Esophagus squamous epithelium (tissue), 5 donors: ENCODE data around the gene DOK5. TPM values are rescaled to one million over a fixed set of nuclear protein-coding genes. Genes with fewer than 3 reads are reported as not detected.

Source experiments
- DNase-seq: peaks from one replicate; lab custom pipeline; 2025; lab: John Stamatoyannopoulos, UW
- H3K27ac ChIP-seq, 4 donors: fragments of 200-600 bp; sonication (generic); one replicate each; pipeline ENCODE4 v1.5.1; 2016 to 2019; ENCODE audit warnings: mild to moderate bottlenecking in 1 of 4
- H3K27me3 ChIP-seq, 4 donors: fragments of 200-600 bp; sonication (generic); 1 replicate in 3 of 4; 2 replicates in 1 of 4; pipeline versions ENCODE4 v1.5.1 to v1.6.0; 2017 to 2021; ENCODE audit warnings: antibody characterized with exemption in 1 of 4
- H3K36me3 ChIP-seq, 3 donors: fragments of 200-600 bp; sonication (generic); one replicate each; pipeline ENCODE4 v1.5.1; 2016 to 2019
- H3K4me1 ChIP-seq, 3 donors: fragments of 200-600 bp; sonication (generic); one replicate each; pipeline ENCODE4 v1.5.1; 2017 to 2019
- H3K4me3 ChIP-seq, 4 donors: fragments of 200-600 bp; sonication (generic); 1 replicate in 3 of 4; 2 replicates in 1 of 4; pipeline ENCODE4 v1.5.1; 2016 to 2019; ENCODE audit warnings: mild to moderate bottlenecking in 2 of 4, moderate library complexity in 1 of 4
- H3K9me3 ChIP-seq, 3 donors: fragments of 200-600 bp; sonication (generic); one replicate each; pipeline ENCODE4 v1.5.1; 2016 to 2019
- POLR2A ChIP-seq, 4 donors: fragments of 450-650 bp; IDR thresholded peaks; one replicate each; pipeline ENCODE4 v1.6.1; 2017; ENCODE audit warnings: antibody characterized with exemption in 4 of 4, mild to moderate bottlenecking in 4 of 4, moderate library complexity in 3 of 4
- WGBS, 2 donors: methylation state at CpG; one replicate each; pipeline ENCODE4 v1.1.5; 2018; 5-methylcytosine and 5-hydroxymethylcytosine counted together
- intact Hi-C: fragments of 100-400 bp; cut with DNase I; formaldehyde crosslinking; loops from one replicate; pipeline ENCODE4 v1.15.0; 2022
- total RNA-seq, 4 donors: library from RNA; depleted of rRNA; stranded (reverse); fragments of >200 nt; gene quantifications; one replicate each; pipeline ENCODE4 v1.1.0, GENCODE V29; 2016
- TF ChIP-seq, protein P1 (sequence below), 6 experiments: fragments of 450-650 bp in 4 of 6; fragments of 200-600 bp in 2 of 6; sonication (generic) in 2 of 6; IDR thresholded peaks; one replicate each; pipeline ENCODE4 v1.5.1; 2016 to 2019; ENCODE audit warnings: antibody characterized with exemption in 6 of 6, mild to moderate bottlenecking in 4 of 6, moderate library complexity in 4 of 6
- donor health status: DM: yes; HTN: yes; CAD: no.

DOK5 gene
- total RNA-seq, 4 donors from 2014 or later: 0.38 to 1.3 TPM; not detected in 2

DNA sequence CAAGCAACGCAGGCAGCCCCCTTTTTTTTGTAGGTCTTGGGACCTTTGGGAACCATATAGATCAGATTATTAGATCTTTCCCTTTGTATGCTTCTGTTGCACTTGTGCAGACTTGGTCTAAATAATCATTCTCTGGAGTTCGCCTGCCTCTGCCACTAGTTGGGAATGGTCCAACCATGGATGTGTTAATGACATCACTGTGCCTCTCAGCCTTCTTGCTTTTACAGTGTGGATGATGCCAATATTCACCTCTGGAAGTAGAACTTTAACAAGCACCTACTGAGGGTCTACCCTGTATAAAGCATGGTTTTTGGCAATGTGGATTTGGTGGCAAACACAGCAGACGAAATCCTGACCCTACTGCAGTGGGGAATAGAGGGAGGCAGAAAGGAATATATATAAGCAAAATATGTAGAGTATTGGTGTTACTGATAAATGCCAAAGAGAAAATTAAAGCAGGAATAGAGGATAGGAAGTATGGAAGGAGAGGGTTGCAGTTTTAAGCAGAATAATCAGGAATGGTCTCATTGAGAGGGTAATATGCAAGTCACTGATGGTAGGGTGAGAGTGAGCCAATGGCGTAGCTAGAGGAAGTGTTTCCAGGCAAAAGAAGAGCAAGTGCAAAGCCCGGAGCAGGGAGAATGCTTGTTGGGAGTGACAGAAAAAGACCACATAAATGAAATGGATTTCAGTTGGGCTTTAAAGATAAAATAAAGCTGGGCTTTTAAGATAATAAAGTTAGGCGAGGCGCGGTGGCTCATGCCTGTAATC lies 97.5 kb downstream of the DOK5 start:
- TF ChIP-seq, protein P1, sequence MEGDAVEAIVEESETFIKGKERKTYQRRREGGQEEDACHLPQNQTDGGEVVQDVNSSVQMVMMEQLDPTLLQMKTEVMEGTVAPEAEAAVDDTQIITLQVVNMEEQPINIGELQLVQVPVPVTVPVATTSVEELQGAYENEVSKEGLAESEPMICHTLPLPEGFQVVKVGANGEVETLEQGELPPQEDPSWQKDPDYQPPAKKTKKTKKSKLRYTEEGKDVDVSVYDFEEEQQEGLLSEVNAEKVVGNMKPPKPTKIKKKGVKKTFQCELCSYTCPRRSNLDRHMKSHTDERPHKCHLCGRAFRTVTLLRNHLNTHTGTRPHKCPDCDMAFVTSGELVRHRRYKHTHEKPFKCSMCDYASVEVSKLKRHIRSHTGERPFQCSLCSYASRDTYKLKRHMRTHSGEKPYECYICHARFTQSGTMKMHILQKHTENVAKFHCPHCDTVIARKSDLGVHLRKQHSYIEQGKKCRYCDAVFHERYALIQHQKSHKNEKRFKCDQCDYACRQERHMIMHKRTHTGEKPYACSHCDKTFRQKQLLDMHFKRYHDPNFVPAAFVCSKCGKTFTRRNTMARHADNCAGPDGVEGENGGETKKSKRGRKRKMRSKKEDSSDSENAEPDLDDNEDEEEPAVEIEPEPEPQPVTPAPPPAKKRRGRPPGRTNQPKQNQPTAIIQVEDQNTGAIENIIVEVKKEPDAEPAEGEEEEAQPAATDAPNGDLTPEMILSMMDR (IDR thresholded peaks at IDR 0.05): no peak
- no peak for TF ChIP-seq POLR2A (IDR thresholded peaks at IDR 0.05)
- Histone ChIP-seq H3K9me3 (no peaks in the 10 kb centered on the region), H3K27ac (no peak overlapping the region), H3K27me3 (no peaks in the 10 kb centered on the region), H3K4me3 (no peak overlapping the region), H3K4me1 (no peaks in the 10 kb centered on the region), H3K36me3 (no peaks in the 10 kb centered on the region)
- intact Hi-C loops: no loop called here
- no peak for DNase-seq
- WGBS, 2 donors: 85% methylated on average over 8 of the region's 8 CpGs

DNA sequence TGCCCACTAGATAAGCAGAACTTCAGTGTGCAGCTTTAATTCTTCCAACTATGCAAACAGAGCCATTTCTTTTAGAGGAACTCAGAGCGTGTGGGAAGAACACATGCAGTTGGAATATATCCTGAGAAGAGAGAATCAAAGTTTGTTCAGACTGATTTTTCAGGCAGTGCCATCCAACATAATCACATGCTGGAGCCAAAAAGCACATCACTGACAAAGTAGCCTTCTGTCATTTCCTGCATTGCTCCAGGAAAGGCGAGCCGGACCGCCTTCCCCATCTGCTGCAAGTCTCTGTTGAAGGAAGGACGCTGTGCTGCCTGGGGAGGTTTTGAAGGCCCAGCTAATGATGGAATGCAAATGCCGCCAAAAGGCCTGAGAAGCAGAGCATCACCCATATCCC lies 98.4 kb downstream of the DOK5 start:
- no peaks in the 10 kb centered on the region for H3K9me3 ChIP-seq
- DNase-seq: no peak
- 64 to 80% methylated on average over 5 to 6 of the region's 6 CpGs for WGBS, 2 donors
- H3K4me1 ChIP-seq: no peaks in the 10 kb centered on the region
- H3K4me3 ChIP-seq: no peak overlapping the region
- TF ChIP-seq, protein P1 (IDR thresholded peaks at IDR 0.05): no peak
- no peak for TF ChIP-seq POLR2A (IDR thresholded peaks at IDR 0.05)
- H3K27me3 ChIP-seq: no peaks in the 10 kb centered on the region
- no peak overlapping the region for H3K27ac ChIP-seq
- intact Hi-C loops: no loop called here
- H3K36me3 ChIP-seq: no peaks in the 10 kb centered on the region

DNA sequence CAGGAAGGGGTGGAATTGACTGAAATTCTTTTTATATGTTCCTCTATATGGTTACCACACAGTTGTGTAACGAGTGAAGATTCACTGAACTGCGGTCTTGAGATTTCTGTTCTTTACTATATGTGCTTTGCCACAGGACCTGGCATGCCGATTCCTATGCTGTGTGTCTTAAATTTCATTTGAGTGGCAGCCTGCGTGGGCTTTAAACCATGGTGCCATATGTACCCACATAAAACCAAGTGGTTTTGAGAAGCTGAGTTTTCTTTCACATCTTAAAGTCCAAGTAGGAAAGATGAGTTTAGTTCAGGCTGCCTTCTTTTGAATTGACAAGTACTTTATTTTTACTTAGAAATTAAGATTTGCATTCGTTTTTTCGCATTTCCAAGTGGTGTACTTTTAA lies 101.1 kb downstream of the DOK5 start:
- intact Hi-C loops: no loop called here
- H3K9me3 ChIP-seq: no peaks in the 10 kb centered on the region
- no peak for DNase-seq
- H3K27me3 ChIP-seq: no peaks in the 10 kb centered on the region
- H3K4me3 ChIP-seq: no peak overlapping the region
- H3K36me3 ChIP-seq: no peaks in the 10 kb centered on the region
- TF ChIP-seq, protein P1 (IDR thresholded peaks at IDR 0.05): no peak
- TF ChIP-seq POLR2A (IDR thresholded peaks at IDR 0.05): no peak
- no peaks in the 10 kb centered on the region for H3K4me1 ChIP-seq
- WGBS, 2 donors: 78 to 80% methylated on average over 6 of the region's 6 CpGs
- no peak overlapping the region for H3K27ac ChIP-seq

DNA sequence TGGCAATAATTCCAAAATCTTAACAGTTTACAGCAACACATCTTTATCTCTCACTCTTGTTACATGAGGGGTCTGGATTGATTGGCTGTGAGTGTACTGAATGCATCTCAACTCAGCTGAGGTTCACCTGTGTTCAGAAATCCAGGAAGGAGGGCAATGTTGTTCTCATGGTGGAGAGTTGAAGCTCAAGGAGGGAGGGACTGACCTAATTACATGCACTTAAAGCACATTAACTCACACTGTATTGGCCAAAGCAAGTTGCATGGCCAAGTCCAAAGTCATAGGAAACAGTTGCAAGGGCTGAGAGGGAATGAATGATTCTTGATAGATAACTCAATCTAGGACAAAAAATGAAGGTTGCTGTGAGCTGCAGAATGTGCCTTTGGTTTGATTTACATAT lies 102.2 kb downstream of the DOK5 start:
- no peak overlapping the region for H3K4me3 ChIP-seq
- no peaks in the 10 kb centered on the region for H3K36me3 ChIP-seq
- intact Hi-C loops: no loop called here
- no peaks in the 10 kb centered on the region for H3K4me1 ChIP-seq
- H3K27me3 ChIP-seq: no peaks in the 10 kb centered on the region
- H3K27ac ChIP-seq: no peak overlapping the region
- no peak for DNase-seq
- TF ChIP-seq POLR2A (IDR thresholded peaks at IDR 0.05): no peak
- TF ChIP-seq, protein P1 (IDR thresholded peaks at IDR 0.05): no peak
- H3K9me3 ChIP-seq: no peaks in the 10 kb centered on the region

DNA sequence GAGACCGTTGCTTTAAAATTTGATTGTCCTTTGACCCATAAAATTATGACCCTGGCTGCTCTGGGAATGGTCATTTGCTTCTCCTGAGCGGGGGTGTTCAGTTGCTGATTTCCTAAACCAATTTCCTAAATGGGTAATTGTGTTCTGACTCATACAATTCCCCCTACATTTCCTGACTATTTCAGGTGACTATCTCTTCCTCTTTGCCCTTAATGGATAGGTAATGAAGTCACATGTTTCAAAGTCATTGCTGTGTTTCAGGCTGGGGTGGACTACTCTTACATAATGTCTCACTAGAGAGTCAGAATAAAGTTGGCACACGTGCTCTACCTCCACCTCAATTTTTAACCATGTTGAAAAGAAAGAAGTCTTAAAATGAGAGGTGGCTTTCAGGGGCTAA lies 109.8 kb downstream of the DOK5 start:
- DNase-seq: no peak
- WGBS, 2 donors: 48 to 59% methylated on average over 3 of the region's 3 CpGs
- TF ChIP-seq POLR2A (IDR thresholded peaks at IDR 0.05): no peak
- TF ChIP-seq, protein P1 (IDR thresholded peaks at IDR 0.05): no peak
- H3K9me3 ChIP-seq: no peaks in the 10 kb centered on the region
- intact Hi-C loops: no loop called here
- no peaks in the 10 kb centered on the region for H3K36me3 ChIP-seq
- H3K4me1 ChIP-seq: no peaks in the 10 kb centered on the region
- H3K4me3 ChIP-seq: no peak overlapping the region
- no peak overlapping the region for H3K27ac ChIP-seq
- no peaks in the 10 kb centered on the region for H3K27me3 ChIP-seq
